GM18951 (cell line): ENCODE results near the gene CYSRT1.
"Not testable (repeated sequence)": the region's sequence is repeated elsewhere in the genome, so short reads cannot be mapped to it uniquely, and the experiment has no call there.

Source experiments
- POLR2A ChIP-seq: IDR thresholded peaks from 4 replicates; pipeline ENCODE4 v1.6.1; 2011; ENCODE audit warnings: mild to moderate bottlenecking; ENCODE audit not compliant: insufficient read length, insufficient read depth; ENCODE audit errors: extremely low read depth
- in situ Hi-C: fragments of 300-500 bp; cut with MboI; formaldehyde crosslinking; loops from one replicate; pipeline ENCODE4 v1.12.0; 2022; ENCODE audit warnings: low sequenced_read_pairs, mixed read lengths, inconsistent platforms; ENCODE audit not compliant: unreplicated experiment

Gene CYSRT1

GRCh38 chr9:137236936-137237421, 12.0 kb downstream of the CYSRT1 start:
- no peak for TF ChIP-seq POLR2A
- in situ Hi-C loops: no loop called here

GRCh38 chr9:137237759-137238726, 13.1 kb downstream of the CYSRT1 start:
- no peak for TF ChIP-seq POLR2A
- in situ Hi-C loops: no loop called here

DNA sequence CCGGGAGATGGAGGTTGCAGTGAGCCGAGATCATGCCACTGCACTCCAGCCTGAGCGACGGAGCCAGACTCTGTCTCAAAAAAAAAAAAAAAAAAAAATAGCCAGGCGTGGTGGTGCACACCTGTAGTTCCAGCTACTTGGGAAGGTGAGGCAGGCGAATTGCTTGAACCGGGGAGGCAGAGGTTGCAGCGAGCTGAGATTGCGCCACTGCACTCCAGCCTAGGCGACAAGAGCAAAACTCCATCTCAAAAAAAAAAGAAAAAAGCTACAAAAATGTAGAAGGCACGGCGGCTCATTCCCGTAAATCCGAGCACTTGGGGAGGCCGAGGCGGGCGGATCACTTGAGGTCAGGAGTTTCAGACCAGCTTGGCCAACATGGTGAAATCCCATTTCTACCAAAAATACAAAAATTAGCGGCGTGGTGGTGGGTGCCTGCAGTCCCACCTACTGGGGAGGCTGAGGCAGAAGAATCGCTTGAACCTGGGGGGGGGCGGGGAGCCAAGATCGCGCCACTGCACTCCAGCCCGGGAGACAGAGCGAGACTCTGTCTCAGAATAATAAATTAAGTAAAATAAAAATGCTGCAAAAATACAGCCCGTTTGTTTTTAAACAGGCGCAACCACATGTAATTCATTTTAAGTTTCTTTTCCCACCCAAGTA, 14.7 kb downstream of the CYSRT1 start:
- in situ Hi-C loops: not testable (repeated sequence)

DNA sequence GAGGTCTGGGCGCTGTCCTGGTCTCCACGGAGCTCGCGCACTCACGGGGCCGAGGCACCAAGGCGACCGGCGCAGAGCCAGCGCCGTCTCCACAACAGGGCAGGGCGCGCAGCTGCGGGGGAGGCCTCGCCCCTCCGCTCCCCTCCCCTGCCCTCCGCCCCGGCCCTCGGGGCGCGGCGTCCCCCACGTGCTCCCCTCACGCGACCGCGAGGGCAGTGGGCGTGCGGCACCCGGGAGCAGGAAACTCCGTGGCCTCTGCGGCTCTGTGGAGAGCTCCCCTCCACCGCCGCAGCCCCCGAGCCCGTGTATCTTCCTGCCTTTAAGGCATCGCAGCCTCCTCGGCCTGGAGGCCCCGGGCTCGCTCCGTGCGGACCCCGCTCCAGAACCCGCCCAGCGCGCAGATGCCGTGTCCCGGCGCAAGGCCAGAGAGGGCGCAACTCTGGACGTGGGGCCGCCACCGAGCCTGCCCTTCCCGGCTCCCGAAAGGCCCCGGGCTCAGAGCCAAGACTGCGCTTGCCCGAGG, 15.4 kb downstream of the CYSRT1 start:
- TF ChIP-seq POLR2A: peak; percentile 53
- in situ Hi-C loops: no loop called here

GRCh38 chr9:137240841-137241489, 16.0 kb downstream of the CYSRT1 start, which contains the start of gene TUBB4B:
Gene TUBB4B, plus strand, starts transcription at chr9:137241287. Its CDS starts 74 bp downstream, at chr9:137241361.
- in situ Hi-C loops: no loop called here
- TF ChIP-seq POLR2A: peak; percentile 100

GRCh38 chr9:137241490-137242268, 16.7 kb downstream of the CYSRT1 start:
- no peak for TF ChIP-seq POLR2A
- in situ Hi-C loops: no loop called here

GRCh38 chr9:137242269-137243203, 17.6 kb downstream of the CYSRT1 start:
- in situ Hi-C loops: no loop called here
- no peak for TF ChIP-seq POLR2A

- in situ Hi-C loops: not testable (repeated sequence)
Measured at GRCh38 chr9:137243266-137243625, 18.3 kb downstream of the CYSRT1 start.

- no peak for TF ChIP-seq POLR2A
- in situ Hi-C loops: no loop called here
Measured at GRCh38 chr9:137243626-137244485, 18.9 kb downstream of the CYSRT1 start.

- in situ Hi-C loops: no loop called here
- TF ChIP-seq POLR2A: no peak
Measured at GRCh38 chr9:137244486-137245449, 19.8 kb downstream of the CYSRT1 start.
